Heart left ventricle (tissue), 16 donors: ENCODE measurements around the gene HCCS. TPM values are rescaled to one million over a fixed set of nuclear protein-coding genes. Genes with fewer than 3 reads are reported as not detected.

Experiments
- ATAC-seq, 4 donors: fragments of 200-7000 bp; cut with Tn5 transposase; one replicate each; pipeline ENCODE4 v1.9.1; 2020 to 2022; ENCODE audit warnings: moderate library complexity in 4 of 4, mild to moderate bottlenecking in 3 of 4, moderate number of reproducible peaks in 1 of 4
- DNase-seq, 5 donors: peaks; one replicate each; pipeline ENCODE4 v3.0.0-alpha.2; 2020
- H3K27ac ChIP-seq, 12 donors: fragments of 200-600 bp; sonication (generic) in 4 of 12; one replicate each; pipeline versions ENCODE4 v1.5.0 to v1.8.0; 2016 to 2022; ENCODE audit warnings: mild to moderate bottlenecking in 2 of 12
- H3K27me3 ChIP-seq, 9 donors: fragments of 200-600 bp; sonication (generic) in 2 of 9; one replicate each; pipeline versions ENCODE4 v1.5.1 to v1.8.0; 2016 to 2022; ENCODE audit warnings: mild to moderate bottlenecking in 3 of 9
- H3K36me3 ChIP-seq, 9 donors: fragments of 200-600 bp; sonication (generic) in 2 of 9; one replicate each; pipeline versions ENCODE4 v1.5.0 to v1.8.0; 2018 to 2022; ENCODE audit warnings: mild to moderate bottlenecking in 2 of 9
- H3K4me1 ChIP-seq, 12 donors: fragments of 200-600 bp; sonication (generic) in 4 of 12; one replicate each; pipeline versions ENCODE4 v1.5.0 to v1.8.0; 2016 to 2022; ENCODE audit warnings: mild to moderate bottlenecking in 3 of 12
- H3K4me3 ChIP-seq, 12 donors: fragments of 200-600 bp; sonication (generic) in 4 of 12; one replicate each; pipeline versions ENCODE4 v1.5.0 to v1.8.0; 2017 to 2022; ENCODE audit warnings: mild to moderate bottlenecking in 9 of 12, moderate library complexity in 4 of 12
- H3K9me3 ChIP-seq, 12 donors: fragments of 200-600 bp; sonication (generic) in 4 of 12; one replicate each; pipeline versions ENCODE4 v1.5.0 to v1.8.0; 2016 to 2022; ENCODE audit warnings: mild to moderate bottlenecking in 1 of 12
- CTCF ChIP-seq, 12 donors: fragments of 200-600 bp; sonication (generic) in 4 of 12; IDR thresholded peaks; one replicate each; pipeline versions ENCODE4 v1.5.0 to v1.8.0; 2018 to 2022; ENCODE audit warnings: antibody characterized with exemption in 12 of 12, mild to moderate bottlenecking in 5 of 12
- POLR2A ChIP-seq, 2 donors: fragments of 450-650 bp; IDR thresholded peaks; one replicate each; pipeline ENCODE4 v1.6.1; 2017; ENCODE audit warnings: antibody characterized with exemption in 2 of 2, mild to moderate bottlenecking in 2 of 2, moderate library complexity in 2 of 2
- WGBS, 4 donors: extraction: QIAGEN DNeasy Blood & Tissue Kit in 2 of 4; methylation state at CpG; one replicate each; pipeline versions ENCODE4 v1.1.5 to v1.1.7; 2013 to 2018; 5-methylcytosine and 5-hydroxymethylcytosine counted together
- intact Hi-C, 10 donors: fragments of 100-400 bp; cut with DNase I; formaldehyde crosslinking; loops; one replicate each; pipeline versions ENCODE4 v1.11.1 to v1.14.2; 2022
- polyA plus RNA-seq, 2 donors: library from polyadenylated mRNA; stranded (reverse); fragments of 200-250 nt; gene quantifications; one replicate each; pipeline ENCODE4 v1.2.3, GENCODE V29; 2013
- total RNA-seq, 9 donors: library from RNA; depleted of rRNA in 2 of 9; stranded (reverse); fragments of >200 nt in 2 of 9; fragmentation: NEBNext Ultra II Directional in 3 of 9; extraction: Animal tissue kit (Norgen Biotek cat#: 25700) in 3 of 9; gene quantifications; one replicate each; pipeline versions ENCODE4 v1.1.0 to v1.2.4, GENCODE V29; 2016 to 2023
- donor health status: ischemic (EF 13 %, LVEDD 7.1; RV severe dilation, severe dysfunction).
- donor health status: healthy with polysubstance abuse.
- donor health status: DM: no; HTN: yes; CAD: no.
- donor health status: DM: no; HTN: no; CAD: no.
- donor health status: ischemic (EF 25% LVEDD 6.9; RV normal size, moderate dysfunction).
- donor health status: ischemic (EF 25% LVEDD 5.7; RV mildly dilated, moderate dysfunction).
- donor health status: healthy.
- donor health status: DM: yes; HTN: yes; CAD: no.
- donor health status: ischemic (EF 35%, LVEDD 5.7; RV mildly dilated, moderate dysfunction).
- donor health status: nonischemic (EF 11% LVEDD 7.7; RV severe dilation, severe dysfunction).
- donor health status: DM: yes; HTN: yes; CAD: no.
- donor health status: PGD.
- donor health status: ischemic (EF 29% LVEDD 5.4; RV normal size, mild dysfunction).
- donor health status: nonischemic (EF 23%, LVEDD 6.1; RV moderate dilation, normal function).

The HCCS gene
- total and polyA plus RNA-seq, 11 donors: 23.0 to 73.8 (median 56.2) TPM

GRCh38 chrX:11066812-11067211 lies 44.3 kb upstream of the HCCS start:
- intact Hi-C loops: no loop called here
- TF ChIP-seq CTCF (IDR thresholded peaks at IDR 0.05) (no peak), POLR2A (IDR thresholded peaks at IDR 0.05) (no peak)
- H3K4me3 ChIP-seq: no peak overlapping the region
- 66 to 85% (median 82%) methylated on average over 2 of the region's 2 CpGs for whole genome bisulfite sequencing, 4 donors
- ATAC-seq (peak in 1 of 4 donors; percentile 56), DNase-seq (no peak)
- no peak overlapping the region for H3K27ac ChIP-seq
- no peaks in the 10 kb centered on the region for H3K4me1 ChIP-seq
- H3K36me3 ChIP-seq: no peaks in the 10 kb centered on the region
- H3K27me3 ChIP-seq: peaks cover 0 to 3% (median 0%) of the 10 kb centered on the region in 9 donors
- no peaks in the 10 kb centered on the region for H3K9me3 ChIP-seq

- ATAC-seq (no peak), DNase-seq (no peak)
- intact Hi-C loops: no loop called here
- WGBS, 4 donors: 70 to 92% (median 81%) methylated on average over 1 of the region's 1 CpG
- no peaks in the 10 kb centered on the region for H3K4me1 ChIP-seq
- no peaks in the 10 kb centered on the region for H3K9me3 ChIP-seq
- no peaks in the 10 kb centered on the region for H3K27me3 ChIP-seq
- no peak overlapping the region for H3K27ac ChIP-seq
- H3K36me3 ChIP-seq: no peaks in the 10 kb centered on the region
- TF ChIP-seq CTCF (IDR thresholded peaks at IDR 0.05): no peak
- TF ChIP-seq POLR2A (IDR thresholded peaks at IDR 0.05): no peak
- no peak overlapping the region for H3K4me3 ChIP-seq
These were observed 37.8 kb upstream of the HCCS start for GRCh38 chrX:11073381-11073780.

GRCh38 chrX:11080741-11081305 lies 30.3 kb upstream of the HCCS start:
- Histone ChIP-seq H3K27ac (no peak overlapping the region), H3K36me3 (no peaks in the 10 kb centered on the region), H3K4me1 (no peaks in the 10 kb centered on the region), H3K9me3 (no peaks in the 10 kb centered on the region), H3K4me3 (no peak overlapping the region), H3K27me3 (no peaks in the 10 kb centered on the region)
- DNase-seq: no peak
- 76 to 87% (median 85%) methylated on average over 4 of the region's 4 CpGs for WGBS, 4 donors
- intact Hi-C loops: no loop called here
- TF ChIP-seq POLR2A (IDR thresholded peaks at IDR 0.05) (no peak), CTCF (IDR thresholded peaks at IDR 0.05) (no peak)
- ATAC-seq: no peak

GRCh38 chrX:11081511-11081910 lies 29.6 kb upstream of the HCCS start:
- intact Hi-C loops: no loop called here
- Histone ChIP-seq H3K27me3 (no peaks in the 10 kb centered on the region), H3K9me3 (no peaks in the 10 kb centered on the region), H3K36me3 (no peaks in the 10 kb centered on the region), H3K4me1 (no peaks in the 10 kb centered on the region), H3K4me3 (no peak overlapping the region), H3K27ac (no peak overlapping the region)
- no peak for TF ChIP-seq POLR2A (IDR thresholded peaks at IDR 0.05)
- TF ChIP-seq CTCF (IDR thresholded peaks at IDR 0.05): no peak
- no peak for DNase-seq
- no peak for ATAC-seq
- 45 to 71% (median 59%) methylated on average over 2 of the region's 2 CpGs for WGBS, 4 donors
